Endothelial cell of umbilical vein (primary cell): ENCODE results near the gene USH2A.

ENCODE experiments used
- EZH2 ChIP-seq: IDR thresholded peaks from 2 replicates; pipeline ENCODE4 v1.6.1; 2012; ENCODE audit warnings: borderline replicate concordance, low read depth, mild to moderate bottlenecking, moderate library complexity, low read length, inconsistent platforms; ENCODE audit not compliant: severe bottlenecking
- GATA2 ChIP-seq: IDR thresholded peaks from 2 replicates; pipeline ENCODE4 v1.7.0; 2011; ENCODE audit warnings: low read depth, mild to moderate bottlenecking, moderate library complexity, mixed read lengths, low read length; ENCODE audit not compliant: insufficient read length, insufficient read depth
- JUN ChIP-seq: IDR thresholded peaks from 2 replicates; pipeline ENCODE4 v1.6.1; 2011; ENCODE audit warnings: borderline replicate concordance, low read depth; ENCODE audit not compliant: insufficient read length, insufficient read depth
- MAX ChIP-seq: IDR thresholded peaks from 2 replicates; pipeline ENCODE4 v1.6.1; 2011; ENCODE audit not compliant: insufficient read depth, insufficient read length
- MYC ChIP-seq: IDR thresholded peaks from one replicate; pipeline ENCODE4 v1.6.1; 2011; ENCODE audit warnings: mild to moderate bottlenecking, low read depth, low read length
- POLR2A ChIP-seq: IDR thresholded peaks from 2 replicates; pipeline ENCODE4 v1.6.1; 2012; ENCODE audit warnings: low read depth, mild to moderate bottlenecking, control low read depth, low read length
- POLR2AphosphoS5 ChIP-seq: IDR thresholded peaks from 2 replicates; pipeline ENCODE4 v1.6.1; 2012; ENCODE audit warnings: low read depth, mild to moderate bottlenecking, control low read depth, low read length, moderate library complexity; ENCODE audit not compliant: insufficient read depth
- TF ChIP-seq, protein P1 (sequence below), 2 donors: IDR thresholded peaks; 1 replicate in 1 of 2; 2 replicates in 1 of 2; pipeline ENCODE4 v1.5.1; 2011; ENCODE audit warnings: low read length in 2 of 2, mild to moderate bottlenecking in 2 of 2, moderate library complexity in 2 of 2, control low read depth in 1 of 2, inconsistent platforms in 1 of 2, low read depth in 1 of 2; ENCODE audit not compliant: insufficient read depth in 1 of 2; ENCODE audit errors: extremely low read depth in 1 of 2

- TF ChIP-seq, protein P1, sequence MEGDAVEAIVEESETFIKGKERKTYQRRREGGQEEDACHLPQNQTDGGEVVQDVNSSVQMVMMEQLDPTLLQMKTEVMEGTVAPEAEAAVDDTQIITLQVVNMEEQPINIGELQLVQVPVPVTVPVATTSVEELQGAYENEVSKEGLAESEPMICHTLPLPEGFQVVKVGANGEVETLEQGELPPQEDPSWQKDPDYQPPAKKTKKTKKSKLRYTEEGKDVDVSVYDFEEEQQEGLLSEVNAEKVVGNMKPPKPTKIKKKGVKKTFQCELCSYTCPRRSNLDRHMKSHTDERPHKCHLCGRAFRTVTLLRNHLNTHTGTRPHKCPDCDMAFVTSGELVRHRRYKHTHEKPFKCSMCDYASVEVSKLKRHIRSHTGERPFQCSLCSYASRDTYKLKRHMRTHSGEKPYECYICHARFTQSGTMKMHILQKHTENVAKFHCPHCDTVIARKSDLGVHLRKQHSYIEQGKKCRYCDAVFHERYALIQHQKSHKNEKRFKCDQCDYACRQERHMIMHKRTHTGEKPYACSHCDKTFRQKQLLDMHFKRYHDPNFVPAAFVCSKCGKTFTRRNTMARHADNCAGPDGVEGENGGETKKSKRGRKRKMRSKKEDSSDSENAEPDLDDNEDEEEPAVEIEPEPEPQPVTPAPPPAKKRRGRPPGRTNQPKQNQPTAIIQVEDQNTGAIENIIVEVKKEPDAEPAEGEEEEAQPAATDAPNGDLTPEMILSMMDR (IDR thresholded peaks at IDR 0.05; ENCODE audit: extremely low read depth in 1 of 2, insufficient read depth in 1 of 2, low read depth in 1 of 2, low read length in 2 of 2): no peak
- TF ChIP-seq POLR2A: no peak
- no peak for TF ChIP-seq MYC
- TF ChIP-seq EZH2: no peak
- TF ChIP-seq JUN: no peak
- no peak for TF ChIP-seq MAX
- no peak for TF ChIP-seq POLR2AphosphoS5
- no peak for TF ChIP-seq GATA2
These were observed 185.2 kb downstream of the USH2A start for GRCh38 chr1:216237927-216238542.
